Neural progenitor cell (in vitro differentiated cells): ENCODE data around the gene RELN. TPM values are rescaled to one million over a fixed set of nuclear protein-coding genes. Genes with fewer than 3 reads are reported as not detected.

Experiments
- DNase-seq: peaks from one replicate; pipeline ENCODE4 v3.0.0-alpha.2; 2016; ENCODE audit warnings: low spot score
- H2AFZ ChIP-seq: fragments of 200-600 bp; sonication (generic); replicated peaks from 2 replicates; pipeline ENCODE4 v1.6.1; 2016; ENCODE audit warnings: antibody characterized with exemption
- H3F3A ChIP-seq: fragments of 200-600 bp; sonication (generic); 2 replicates; pipeline ENCODE4 v1.6.1; 2016; ENCODE audit warnings: antibody characterized with exemption, low read depth
- H3K27ac ChIP-seq: fragments of 200-600 bp; sonication (generic); 2 replicates; pipeline ENCODE4 v1.5.1; 2016; ENCODE audit warnings: mild to moderate bottlenecking
- H3K27me3 ChIP-seq: fragments of 200-600 bp; sonication (generic); 2 replicates; pipeline ENCODE4 v1.6.1; 2016; ENCODE audit warnings: mild to moderate bottlenecking, moderate library complexity
- H3K36me3 ChIP-seq: fragments of 200-600 bp; sonication (generic); 2 replicates; pipeline ENCODE4 v1.5.1; 2016
- H3K4me1 ChIP-seq: fragments of 200-600 bp; sonication (generic); 2 replicates; pipeline ENCODE4 v1.6.1; 2016; ENCODE audit warnings: mixed run types
- H3K4me2 ChIP-seq: fragments of 200-600 bp; sonication (generic); 2 replicates; pipeline ENCODE4 v1.6.1; 2016
- H3K4me3 ChIP-seq: fragments of 200-600 bp; sonication (generic); 2 replicates; pipeline ENCODE4 v1.5.1; 2016
- H3K79me2 ChIP-seq: fragments of 200-600 bp; sonication (generic); 2 replicates; pipeline ENCODE4 v1.6.1; 2016; ENCODE audit warnings: low read depth
- H3K9ac ChIP-seq: fragments of 200-600 bp; sonication (generic); 2 replicates; pipeline ENCODE4 v1.6.1; 2016
- H3K9me3 ChIP-seq: fragments of 200-600 bp; sonication (generic); 2 replicates; pipeline ENCODE4 v1.5.1; 2016; ENCODE audit warnings: low read depth
- H4K20me1 ChIP-seq: fragments of 200-600 bp; sonication (generic); 2 replicates; pipeline ENCODE4 v1.6.1; 2016; ENCODE audit warnings: low read depth
- H3K27ac Mint-ChIP-seq: 3 replicates; pipeline ENCODE4 v1.8.0; 2021; ENCODE audit warnings: mixed read lengths
- H3K27me3 Mint-ChIP-seq: 2 replicates; pipeline ENCODE4 v1.8.0; 2022; ENCODE audit warnings: low read depth, mild to moderate bottlenecking, inconsistent platforms, moderate library complexity, mixed read lengths; ENCODE audit not compliant: insufficient read depth
- H3K36me3 Mint-ChIP-seq: 3 replicates; pipeline ENCODE4 v1.8.0; 2021; ENCODE audit warnings: mixed read lengths
- H3K4me1 Mint-ChIP-seq: 3 replicates; pipeline ENCODE4 v1.8.0; 2021; ENCODE audit warnings: mixed read lengths
- H3K4me3 Mint-ChIP-seq: 3 replicates; pipeline ENCODE4 v1.8.0; 2021; ENCODE audit warnings: mild to moderate bottlenecking, moderate library complexity, mixed read lengths
- H3K9me3 Mint-ChIP-seq: 3 replicates; pipeline ENCODE4 v1.8.0; 2020; ENCODE audit warnings: mixed read lengths
- EZH2 ChIP-seq: fragments of 200-600 bp; sonication (generic); IDR thresholded peaks from 2 replicates; pipeline ENCODE4 v1.6.1; 2017; ENCODE audit warnings: antibody characterized with exemption, mild to moderate bottlenecking, moderate library complexity
- EZH2phosphoT487 ChIP-seq: fragments of 200-600 bp; sonication (generic); IDR thresholded peaks from 2 replicates; pipeline ENCODE4 v1.6.1; 2017; ENCODE audit warnings: antibody characterized with exemption
- total RNA-seq: library from RNA; depleted of rRNA; stranded (reverse); fragments of >200 nt; gene quantifications from 2 replicates; pipeline ENCODE4 v1.2.3, GENCODE V29; 2015; ENCODE audit warnings: low replicate concordance
- TF ChIP-seq, protein P1 (sequence below): fragments of 200-600 bp; sonication (generic); IDR thresholded peaks from 2 replicates; pipeline ENCODE4 v1.5.1; 2017; ENCODE audit warnings: antibody characterized with exemption, mild to moderate bottlenecking

Gene RELN
- total RNA-seq, 1 donor from 2014 or later, result 0.02 TPM

GRCh38 chr7:103569621-103570305 is 419.7 kb downstream of the RELN start:
- no peaks in the 10 kb centered on the region for H3K4me1 ChIP-seq
- H3K4me2 ChIP-seq, result no peak overlapping the region
- H3K27ac ChIP-seq, result no peak overlapping the region
- H3K9me3 ChIP-seq, result no peaks in the 10 kb centered on the region
- no peak for TF ChIP-seq EZH2phosphoT487
- TF ChIP-seq, protein P1, sequence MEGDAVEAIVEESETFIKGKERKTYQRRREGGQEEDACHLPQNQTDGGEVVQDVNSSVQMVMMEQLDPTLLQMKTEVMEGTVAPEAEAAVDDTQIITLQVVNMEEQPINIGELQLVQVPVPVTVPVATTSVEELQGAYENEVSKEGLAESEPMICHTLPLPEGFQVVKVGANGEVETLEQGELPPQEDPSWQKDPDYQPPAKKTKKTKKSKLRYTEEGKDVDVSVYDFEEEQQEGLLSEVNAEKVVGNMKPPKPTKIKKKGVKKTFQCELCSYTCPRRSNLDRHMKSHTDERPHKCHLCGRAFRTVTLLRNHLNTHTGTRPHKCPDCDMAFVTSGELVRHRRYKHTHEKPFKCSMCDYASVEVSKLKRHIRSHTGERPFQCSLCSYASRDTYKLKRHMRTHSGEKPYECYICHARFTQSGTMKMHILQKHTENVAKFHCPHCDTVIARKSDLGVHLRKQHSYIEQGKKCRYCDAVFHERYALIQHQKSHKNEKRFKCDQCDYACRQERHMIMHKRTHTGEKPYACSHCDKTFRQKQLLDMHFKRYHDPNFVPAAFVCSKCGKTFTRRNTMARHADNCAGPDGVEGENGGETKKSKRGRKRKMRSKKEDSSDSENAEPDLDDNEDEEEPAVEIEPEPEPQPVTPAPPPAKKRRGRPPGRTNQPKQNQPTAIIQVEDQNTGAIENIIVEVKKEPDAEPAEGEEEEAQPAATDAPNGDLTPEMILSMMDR, result no peak
- no peak for TF ChIP-seq EZH2
- Mint-ChIP-seq H3K4me1 (peaks cover 11% of the 10 kb centered on the region), H3K27me3 (no peaks in the 10 kb centered on the region), H3K27ac (no peak overlapping the region), H3K9me3 (no peaks in the 10 kb centered on the region), H3K4me3 (no peak overlapping the region), H3K36me3 (no peaks in the 10 kb centered on the region)
- no peaks in the 10 kb centered on the region for H4K20me1 ChIP-seq
- H3F3A ChIP-seq, result no peaks in the 10 kb centered on the region
- no peak overlapping the region for H2AFZ ChIP-seq
- no peak overlapping the region for H3K4me3 ChIP-seq
- no peaks in the 10 kb centered on the region for H3K36me3 ChIP-seq
- peaks cover 9% of the 10 kb centered on the region for H3K27me3 ChIP-seq
- H3K9ac ChIP-seq, result no peak overlapping the region
- no peak for DNase-seq
- H3K79me2 ChIP-seq, result no peaks in the 10 kb centered on the region

DNA sequence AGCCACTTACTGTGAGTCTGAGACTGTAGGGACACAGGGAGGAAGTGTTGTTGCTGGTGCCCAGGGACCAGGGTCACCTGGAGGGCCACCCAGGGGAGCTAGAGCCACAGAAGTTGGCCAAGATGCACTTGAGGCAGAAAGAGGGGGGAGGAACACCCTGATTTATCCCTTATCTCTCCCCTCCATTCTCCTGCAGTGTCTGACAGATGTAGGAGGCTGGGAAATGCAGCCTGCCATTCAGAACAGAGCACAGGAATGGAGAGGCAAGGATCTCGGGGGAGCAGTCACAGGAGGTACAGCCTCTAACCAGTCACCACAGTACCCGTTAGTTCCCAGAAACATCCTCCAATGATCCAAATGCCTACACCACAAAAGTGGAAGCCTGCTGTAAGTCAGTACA is 425.0 kb downstream of the RELN start:
- Histone ChIP-seq H3K4me2 (no peak overlapping the region), H2AFZ (no peak overlapping the region), H4K20me1 (no peaks in the 10 kb centered on the region), H3K4me3 (no peak overlapping the region), H3K36me3 (no peaks in the 10 kb centered on the region), H3K9me3 (no peaks in the 10 kb centered on the region), H3K9ac (no peak overlapping the region), H3K79me2 (no peaks in the 10 kb centered on the region), H3K4me1 (no peaks in the 10 kb centered on the region), H3K27me3 (peaks cover 9% of the 10 kb centered on the region), H3K27ac (no peak overlapping the region), H3F3A (no peaks in the 10 kb centered on the region)
- Mint-ChIP-seq H3K27me3 (no peaks in the 10 kb centered on the region), H3K4me1 (peaks cover 9% of the 10 kb centered on the region), H3K9me3 (no peaks in the 10 kb centered on the region), H3K27ac (no peak overlapping the region), H3K4me3 (no peak overlapping the region), H3K36me3 (no peaks in the 10 kb centered on the region)
- DNase-seq, result no peak
- TF ChIP-seq EZH2 (no peak), EZH2phosphoT487 (no peak)
- TF ChIP-seq, protein P1, result no peak

DNA sequence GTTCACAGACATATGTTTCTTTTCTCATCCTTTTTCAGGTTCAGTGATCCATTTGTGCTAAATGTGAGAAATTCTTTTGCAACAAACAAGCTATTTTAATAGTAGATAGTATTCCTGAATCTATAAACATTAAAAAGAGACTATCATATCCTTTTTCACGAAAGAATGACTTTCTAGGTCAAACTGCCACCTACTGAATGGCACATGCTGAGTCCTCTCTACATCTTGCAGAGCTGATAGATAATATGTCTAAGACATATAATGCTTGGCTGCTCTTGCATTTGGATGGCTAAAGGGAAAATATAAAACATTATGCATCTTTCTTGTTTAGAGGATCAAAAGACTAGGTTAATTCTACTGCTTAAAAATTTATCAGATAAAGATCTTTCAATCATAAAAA is 429.3 kb downstream of the RELN start:
- Mint-ChIP-seq H3K9me3 (no peaks in the 10 kb centered on the region), H3K27me3 (peaks cover 2% of the 10 kb centered on the region), H3K4me1 (peaks cover 22% of the 10 kb centered on the region), H3K27ac (no peak overlapping the region), H3K36me3 (no peaks in the 10 kb centered on the region), H3K4me3 (no peak overlapping the region)
- H3K4me3 ChIP-seq, result no peak overlapping the region
- H3K4me1 ChIP-seq, result no peaks in the 10 kb centered on the region
- no peak overlapping the region for H3K9ac ChIP-seq
- H3K27me3 ChIP-seq, result peaks cover 7% of the 10 kb centered on the region
- no peaks in the 10 kb centered on the region for H3K79me2 ChIP-seq
- no peak overlapping the region for H3K27ac ChIP-seq
- H3K36me3 ChIP-seq, result no peaks in the 10 kb centered on the region
- no peaks in the 10 kb centered on the region for H3F3A ChIP-seq
- H3K9me3 ChIP-seq, result no peaks in the 10 kb centered on the region
- H2AFZ ChIP-seq, result no peak overlapping the region
- TF ChIP-seq EZH2 (no peak), EZH2phosphoT487 (no peak)
- TF ChIP-seq, protein P1, result no peak
- DNase-seq, result no peak
- no peak overlapping the region for H3K4me2 ChIP-seq
- no peaks in the 10 kb centered on the region for H4K20me1 ChIP-seq
